ENCODE results near the gene TNS1. TPM values are rescaled to one million over a fixed set of nuclear protein-coding genes. Genes with fewer than 3 reads are reported as not detected.

Gene TNS1
- total RNA-seq, 4 donors from 2014 or later: 461 to 648 (median 565) TPM

DNA sequence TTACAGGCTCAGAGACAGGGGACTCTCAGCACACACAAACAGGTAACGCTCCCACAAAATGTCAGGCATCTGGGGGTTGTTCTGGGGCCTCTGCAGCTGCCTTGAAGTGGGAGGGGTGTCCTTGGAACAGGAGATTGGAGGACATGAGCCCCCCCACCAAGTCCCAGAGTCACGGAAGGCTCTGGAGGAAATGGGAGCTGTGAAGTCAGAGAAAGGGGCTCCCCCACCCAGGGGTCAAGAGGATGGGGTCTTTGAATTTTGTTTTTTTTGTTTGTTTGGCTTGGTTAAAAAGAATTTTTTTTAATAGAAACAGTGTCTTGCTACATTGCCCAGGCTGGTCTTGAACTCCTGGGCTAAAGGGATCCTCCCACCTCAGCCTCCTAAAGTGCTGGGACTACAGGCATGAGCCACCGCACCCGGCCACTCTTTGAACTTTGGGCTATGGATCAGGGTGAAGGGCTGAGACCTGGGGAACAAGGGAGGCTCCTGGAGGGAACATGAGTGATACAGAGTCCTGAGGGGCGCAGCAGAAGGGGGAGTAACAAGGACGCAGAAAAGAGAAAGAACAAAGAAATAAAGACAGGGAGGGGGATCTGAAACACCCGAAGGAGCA, 46.8 kb downstream of the TNS1 start:
- WGBS, 2 donors: 73% methylated on average over 7 of the region's 7 CpGs
- no peak for DNase-seq (ENCODE audit: low spot score in 2 of 2)
- Histone ChIP-seq H3K36me3 (no peaks in the 10 kb centered on the region), H3K9me3 (no peaks in the 10 kb centered on the region), H3K27ac (peak overlapping the region; percentile 29 to 93 (median 86)), H3K4me1 (peaks cover 4 to 72% (median 42%) of the 10 kb centered on the region in 4 donors), H3K4me3 (no peak overlapping the region), H3K27me3 (no peaks in the 10 kb centered on the region)
- TF ChIP-seq, protein P1, sequence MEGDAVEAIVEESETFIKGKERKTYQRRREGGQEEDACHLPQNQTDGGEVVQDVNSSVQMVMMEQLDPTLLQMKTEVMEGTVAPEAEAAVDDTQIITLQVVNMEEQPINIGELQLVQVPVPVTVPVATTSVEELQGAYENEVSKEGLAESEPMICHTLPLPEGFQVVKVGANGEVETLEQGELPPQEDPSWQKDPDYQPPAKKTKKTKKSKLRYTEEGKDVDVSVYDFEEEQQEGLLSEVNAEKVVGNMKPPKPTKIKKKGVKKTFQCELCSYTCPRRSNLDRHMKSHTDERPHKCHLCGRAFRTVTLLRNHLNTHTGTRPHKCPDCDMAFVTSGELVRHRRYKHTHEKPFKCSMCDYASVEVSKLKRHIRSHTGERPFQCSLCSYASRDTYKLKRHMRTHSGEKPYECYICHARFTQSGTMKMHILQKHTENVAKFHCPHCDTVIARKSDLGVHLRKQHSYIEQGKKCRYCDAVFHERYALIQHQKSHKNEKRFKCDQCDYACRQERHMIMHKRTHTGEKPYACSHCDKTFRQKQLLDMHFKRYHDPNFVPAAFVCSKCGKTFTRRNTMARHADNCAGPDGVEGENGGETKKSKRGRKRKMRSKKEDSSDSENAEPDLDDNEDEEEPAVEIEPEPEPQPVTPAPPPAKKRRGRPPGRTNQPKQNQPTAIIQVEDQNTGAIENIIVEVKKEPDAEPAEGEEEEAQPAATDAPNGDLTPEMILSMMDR (IDR thresholded peaks at IDR 0.05): no peak
- TF ChIP-seq POLR2A (IDR thresholded peaks at IDR 0.05) (no peak), EP300 (IDR thresholded peaks at IDR 0.05) (no peak)

DNA sequence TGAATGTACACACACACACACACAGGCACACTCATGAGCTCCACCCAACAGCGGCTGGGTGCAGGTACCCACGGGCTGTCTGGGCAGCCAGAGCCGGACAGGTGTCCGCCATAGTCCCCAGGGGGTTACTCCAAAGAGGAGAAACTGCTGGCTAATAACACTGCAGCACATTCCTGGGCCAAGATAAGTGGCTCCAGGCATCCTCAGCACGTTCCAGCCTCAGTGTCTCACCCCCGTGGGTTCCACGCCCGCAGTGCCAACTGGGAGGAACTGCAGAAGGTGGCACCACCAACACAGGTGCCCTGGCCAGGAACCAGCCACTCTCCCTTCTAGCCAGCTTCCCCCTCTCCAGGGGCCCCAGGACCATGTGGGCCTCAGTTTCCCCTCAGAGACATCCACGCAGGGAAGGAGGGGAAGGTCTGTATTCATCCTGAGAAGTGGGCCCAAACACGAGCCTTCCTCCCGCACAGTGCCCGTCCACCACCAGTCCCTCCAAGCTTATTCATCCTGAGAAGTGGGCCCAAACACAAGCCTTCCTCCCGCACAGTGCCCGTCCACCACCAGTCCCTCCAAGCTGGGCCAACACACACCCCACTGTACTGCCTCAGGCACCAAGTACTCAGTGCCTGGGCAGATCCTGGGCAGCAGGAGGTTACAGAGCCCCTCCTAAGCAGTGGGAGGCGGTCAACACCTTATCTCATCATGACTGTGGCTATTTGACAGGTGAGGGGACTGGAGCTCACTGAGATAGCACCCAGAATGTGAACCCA, 47.6 kb downstream of the TNS1 start:
- no peaks in the 10 kb centered on the region for H3K9me3 ChIP-seq
- 89 to 92% methylated on average over 15 of the region's 15 CpGs for WGBS, 2 donors
- TF ChIP-seq POLR2A (IDR thresholded peaks at IDR 0.05): no peak
- no peak for TF ChIP-seq EP300 (IDR thresholded peaks at IDR 0.05)
- peaks cover 4 to 72% (median 50%) of the 10 kb centered on the region in 4 donors for H3K4me1 ChIP-seq
- no peak overlapping the region for H3K4me3 ChIP-seq
- no peak for DNase-seq (ENCODE audit: low spot score in 2 of 2)
- H3K27ac ChIP-seq: peak overlapping the region; percentile 79 to 93 (median 86)
- H3K27me3 ChIP-seq: no peaks in the 10 kb centered on the region
- H3K36me3 ChIP-seq: no peaks in the 10 kb centered on the region

DNA sequence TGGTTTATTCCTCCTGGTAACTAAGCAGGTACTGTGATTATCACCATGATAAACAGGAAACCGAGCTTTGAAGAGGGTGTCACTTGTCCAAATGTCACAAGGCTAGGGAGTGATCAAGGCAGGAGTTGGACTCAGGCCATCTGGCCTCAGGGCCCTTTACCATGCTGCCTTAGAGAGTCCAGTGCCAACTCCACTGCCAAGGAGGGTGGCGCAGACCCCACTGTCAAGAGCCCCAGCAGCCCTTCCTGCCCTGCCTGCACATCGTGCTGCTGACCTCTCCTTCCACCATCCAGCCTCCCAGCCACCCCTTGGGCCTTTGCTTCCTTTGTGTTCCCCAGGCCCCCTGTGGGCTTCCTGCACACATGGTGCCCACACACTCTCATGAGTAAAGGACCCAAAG, 48.3 kb downstream of the TNS1 start:
- Histone ChIP-seq H3K36me3 (no peaks in the 10 kb centered on the region), H3K4me3 (no peak overlapping the region), H3K9me3 (no peaks in the 10 kb centered on the region), H3K27me3 (no peaks in the 10 kb centered on the region), H3K27ac (peak overlapping the region; percentile 79 to 93 (median 86)), H3K4me1 (peaks cover 4 to 71% (median 55%) of the 10 kb centered on the region in 4 donors)
- TF ChIP-seq POLR2A (IDR thresholded peaks at IDR 0.05) (no peak), EP300 (IDR thresholded peaks at IDR 0.05) (no peak)
- TF ChIP-seq, protein P1 (IDR thresholded peaks at IDR 0.05): no peak
- peak in 1 of 2 donors; percentile 12 for DNase-seq (ENCODE audit: low spot score in 2 of 2)
- 46 to 66% methylated on average over 3 of the region's 3 CpGs for WGBS, 2 donors

DNA sequence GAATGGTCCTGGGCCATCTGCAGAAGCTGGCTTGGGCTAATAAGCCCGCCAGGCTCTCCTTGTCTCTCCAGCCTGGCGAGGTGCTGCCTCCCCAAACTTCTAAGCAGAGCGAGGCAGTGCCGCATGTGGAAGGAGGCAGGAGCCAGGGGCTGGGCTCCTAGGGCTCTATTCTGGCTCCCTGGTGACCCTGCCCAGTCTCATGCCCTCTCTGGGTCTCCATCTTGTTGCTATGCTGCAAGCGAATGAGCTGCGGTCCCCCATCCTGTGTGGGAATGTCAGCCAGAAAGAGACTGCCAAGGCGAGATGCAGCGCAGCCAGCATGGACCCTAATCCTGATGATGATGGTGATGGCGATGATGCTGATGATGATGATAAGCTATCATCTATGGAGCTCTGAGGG, 48.7 kb downstream of the TNS1 start:
- TF ChIP-seq, protein P1 (IDR thresholded peaks at IDR 0.05): no peak
- TF ChIP-seq EP300 (IDR thresholded peaks at IDR 0.05) (no peak), POLR2A (IDR thresholded peaks at IDR 0.05) (no peak)
- no peaks in the 10 kb centered on the region for H3K9me3 ChIP-seq
- peak overlapping the region; percentile 79 to 93 (median 86) for H3K27ac ChIP-seq
- H3K27me3 ChIP-seq: no peaks in the 10 kb centered on the region
- peaks cover 4 to 76% (median 57%) of the 10 kb centered on the region in 4 donors for H3K4me1 ChIP-seq
- no peaks in the 10 kb centered on the region for H3K36me3 ChIP-seq
- H3K4me3 ChIP-seq: no peak overlapping the region
- 88 to 96% methylated on average over 9 of the region's 9 CpGs for WGBS, 2 donors
- DNase-seq (ENCODE audit: low spot score in 2 of 2): peak in 1 of 2 donors; percentile 7

DNA sequence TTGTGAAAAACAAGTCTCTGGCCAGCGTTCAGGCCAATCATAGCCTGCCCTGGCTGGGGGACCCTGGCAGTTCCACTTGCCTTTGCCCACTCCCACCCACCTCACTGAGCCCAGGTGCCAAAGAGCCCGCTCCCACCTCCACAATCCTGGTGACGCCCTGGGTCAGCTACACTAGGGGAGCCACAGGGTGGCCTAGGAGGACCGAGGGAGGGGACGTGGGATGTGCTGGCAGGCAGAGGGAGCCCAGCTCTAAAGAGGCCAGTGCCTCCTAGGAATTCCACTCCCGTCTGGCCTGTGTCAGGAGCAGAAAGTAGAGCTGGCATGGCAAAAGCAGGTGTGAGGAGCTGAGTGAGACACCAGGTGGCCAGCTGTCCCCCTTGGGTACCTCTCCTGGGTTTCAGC, 49.3 kb downstream of the TNS1 start:
- WGBS, 2 donors: 23 to 38% methylated on average over 6 of the region's 6 CpGs
- Histone ChIP-seq H3K27me3 (no peaks in the 10 kb centered on the region), H3K9me3 (no peaks in the 10 kb centered on the region), H3K4me1 (peaks cover 4 to 81% (median 59%) of the 10 kb centered on the region in 4 donors), H3K36me3 (no peaks in the 10 kb centered on the region), H3K27ac (peak overlapping the region; percentile 79 to 93 (median 86)), H3K4me3 (no peak overlapping the region)
- TF ChIP-seq, protein P1 (IDR thresholded peaks at IDR 0.05): peak in 2 of 5 experiments; percentile 9 to 10
- TF ChIP-seq EP300 (IDR thresholded peaks at IDR 0.05) (no peak), POLR2A (IDR thresholded peaks at IDR 0.05) (no peak)
- peak in 1 of 2 donors; percentile 14 for DNase-seq (ENCODE audit: low spot score in 2 of 2)

Measured in tibial nerve (tissue), 4 donors.